GM21381 (cell line): ENCODE results near the gene SEC14L5.
"Not testable (repeated sequence)": the region's sequence is repeated elsewhere in the genome, so short reads cannot be mapped to it uniquely, and the experiment has no call there.

Source experiments
- ATAC-seq: cut with Tn5 transposase; IDR thresholded peaks from one replicate; pipeline ENCODE4 v1.9.1; 2021; ENCODE audit warnings: mild to moderate bottlenecking, moderate library complexity; ENCODE audit not compliant: unreplicated experiment

SEC14L5 gene

DNA sequence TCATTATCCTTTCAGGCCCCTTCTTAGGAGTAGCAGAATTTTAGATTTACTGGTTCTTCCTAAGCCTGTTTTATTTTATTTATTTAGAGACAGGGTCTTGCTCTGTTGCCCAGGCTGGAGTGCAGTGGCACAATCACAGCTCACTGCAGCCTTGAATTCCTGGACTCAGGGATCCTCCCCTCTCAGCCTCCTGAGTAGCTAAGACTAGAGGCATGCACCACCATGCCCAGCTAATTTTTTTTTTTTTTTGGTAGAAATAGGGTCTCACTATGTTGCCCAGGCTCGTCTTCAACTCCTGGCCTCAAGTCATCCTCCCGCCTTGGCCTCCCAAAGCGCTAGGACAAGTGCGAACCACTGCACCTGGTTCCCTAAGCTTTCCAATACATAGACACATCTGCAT, 28.5 kb upstream of the SEC14L5 start:
- ATAC-seq: not testable (repeated sequence)

GRCh38 chr16:4931381-4931780, 26.7 kb upstream of the SEC14L5 start:
- no peak for ATAC-seq

GRCh38 chr16:4933433-4933832, 24.7 kb upstream of the SEC14L5 start:
- no peak for ATAC-seq

DNA sequence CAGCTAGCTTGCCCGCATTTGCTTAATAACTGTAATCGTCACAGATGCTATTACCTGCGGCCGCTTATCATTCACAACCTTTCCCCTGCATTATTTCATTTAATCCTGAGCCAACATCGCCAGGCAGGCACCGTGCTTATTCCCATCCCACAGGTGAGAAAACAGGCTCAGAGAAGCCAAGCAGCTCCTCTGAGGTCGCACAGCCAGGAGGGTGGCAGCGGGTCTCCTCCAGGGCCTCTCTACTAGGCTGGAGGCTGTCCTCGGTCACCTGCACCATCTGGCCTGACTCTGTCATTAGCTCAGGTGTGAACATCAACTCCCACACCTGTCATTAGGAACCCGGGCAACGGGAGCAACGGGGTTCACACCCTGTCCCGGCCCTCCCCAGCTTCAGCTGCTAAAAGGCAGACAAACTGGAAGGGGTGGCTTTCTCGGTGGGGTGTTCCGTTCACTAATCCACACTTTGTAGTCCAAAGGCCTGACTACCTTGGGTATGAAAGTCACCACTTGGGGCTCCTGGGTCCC, 24.2 kb upstream of the SEC14L5 start:
- ATAC-seq: no peak

DNA sequence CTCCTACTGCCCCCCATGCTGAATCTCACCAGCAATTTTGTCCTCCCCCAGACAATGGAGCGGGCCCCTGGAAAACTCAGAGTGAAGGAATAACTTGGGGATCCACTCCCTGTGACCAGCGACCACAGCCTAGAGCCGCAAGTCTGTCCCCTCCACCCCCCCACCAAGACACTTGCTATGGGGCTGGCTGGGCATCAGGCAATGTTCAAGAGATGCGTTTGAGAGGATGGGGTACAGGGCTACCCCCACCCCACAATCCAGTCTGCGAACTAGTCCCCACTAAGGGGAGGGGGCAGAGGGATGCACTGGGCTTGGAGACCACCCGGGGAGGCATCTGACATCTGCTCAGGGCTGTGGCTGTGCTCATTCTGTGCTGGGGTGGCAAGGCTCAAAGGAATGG, 23.5 kb upstream of the SEC14L5 start:
- ATAC-seq: no peak

- no peak for ATAC-seq
Observed at GRCh38 chr16:4935241-4935855, 22.8 kb upstream of the SEC14L5 start.

- no peak for ATAC-seq
Observed at GRCh38 chr16:4936181-4936990, 21.7 kb upstream of the SEC14L5 start.

GRCh38 chr16:4936991-4937781, 20.9 kb upstream of the SEC14L5 start, which contains the start of gene PPL:
Gene PPL (minus strand): TSS chr16:4937148. CDS start chr16:4937045, 103 bp downstream.
- no peak for ATAC-seq

DNA sequence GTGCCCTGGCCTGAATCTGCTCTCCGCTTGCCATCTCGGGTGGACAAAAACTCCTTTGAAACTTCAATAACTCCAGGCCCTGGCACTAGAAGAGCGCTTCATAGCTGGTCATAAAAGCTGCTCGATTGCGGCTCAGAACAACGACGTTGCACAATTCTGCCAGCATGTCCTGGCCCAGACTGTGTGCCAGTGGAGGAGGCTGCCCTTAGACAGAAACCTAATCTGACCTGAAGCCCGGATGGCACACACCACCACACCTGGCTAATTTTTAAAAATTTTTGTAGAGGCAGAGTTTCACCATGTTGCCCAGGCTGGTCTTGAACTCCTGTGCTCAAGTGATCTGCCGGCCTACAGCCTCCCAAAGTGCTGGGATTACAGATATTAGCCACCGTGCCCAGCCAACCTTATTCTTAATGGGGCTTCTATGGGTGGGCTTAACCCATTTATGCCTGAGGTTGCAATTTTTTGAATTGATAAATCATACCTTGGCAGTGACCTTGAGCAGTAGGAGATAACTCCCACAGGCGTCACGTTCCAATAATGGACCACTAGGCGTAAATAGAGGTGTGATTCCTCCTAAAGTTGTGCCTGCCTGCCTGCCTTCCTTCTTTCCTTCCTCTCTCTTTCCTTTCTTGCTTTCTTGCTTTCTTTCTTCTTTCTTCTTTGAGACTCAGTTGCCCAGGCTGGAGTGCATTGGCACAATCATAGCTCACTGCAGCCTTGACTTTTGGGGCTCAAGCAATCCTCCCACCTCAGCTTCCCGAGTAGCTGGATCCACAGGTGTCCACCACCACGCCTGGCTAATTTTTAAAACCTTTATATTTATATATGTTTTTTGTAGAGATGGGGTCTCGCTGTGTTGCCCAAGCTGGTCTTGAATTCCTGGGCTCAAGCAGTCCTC, 20.1 kb upstream of the SEC14L5 start:
- ATAC-seq: no peak

- ATAC-seq: no peak
Observed at GRCh38 chr16:4938683-4939030, 19.5 kb upstream of the SEC14L5 start.

- no peak for ATAC-seq
Observed at GRCh38 chr16:4940719-4941118, 17.4 kb upstream of the SEC14L5 start.

DNA sequence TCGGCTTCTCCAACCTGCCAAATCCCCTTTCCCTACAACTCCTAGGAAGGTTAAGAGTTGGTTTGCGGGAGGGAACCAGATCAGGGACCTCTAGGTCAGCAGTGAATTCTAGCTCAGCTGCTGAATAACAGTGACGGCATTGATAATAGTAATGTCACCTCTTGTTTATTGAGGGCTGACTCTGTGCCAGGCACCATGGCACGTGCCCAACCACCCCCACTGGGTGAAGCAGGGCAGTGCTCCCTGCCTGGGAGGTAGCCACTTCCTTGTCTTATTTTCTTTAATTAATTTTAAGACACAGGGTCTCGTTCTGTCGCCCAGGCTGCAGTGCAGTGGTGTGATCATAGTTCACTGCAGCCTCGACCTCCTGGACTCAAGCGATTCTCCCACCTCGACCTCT, 15.6 kb upstream of the SEC14L5 start:
- ATAC-seq: no peak

- no peak for ATAC-seq
Observed at GRCh38 chr16:4944333-4945281, 13.5 kb upstream of the SEC14L5 start.

DNA sequence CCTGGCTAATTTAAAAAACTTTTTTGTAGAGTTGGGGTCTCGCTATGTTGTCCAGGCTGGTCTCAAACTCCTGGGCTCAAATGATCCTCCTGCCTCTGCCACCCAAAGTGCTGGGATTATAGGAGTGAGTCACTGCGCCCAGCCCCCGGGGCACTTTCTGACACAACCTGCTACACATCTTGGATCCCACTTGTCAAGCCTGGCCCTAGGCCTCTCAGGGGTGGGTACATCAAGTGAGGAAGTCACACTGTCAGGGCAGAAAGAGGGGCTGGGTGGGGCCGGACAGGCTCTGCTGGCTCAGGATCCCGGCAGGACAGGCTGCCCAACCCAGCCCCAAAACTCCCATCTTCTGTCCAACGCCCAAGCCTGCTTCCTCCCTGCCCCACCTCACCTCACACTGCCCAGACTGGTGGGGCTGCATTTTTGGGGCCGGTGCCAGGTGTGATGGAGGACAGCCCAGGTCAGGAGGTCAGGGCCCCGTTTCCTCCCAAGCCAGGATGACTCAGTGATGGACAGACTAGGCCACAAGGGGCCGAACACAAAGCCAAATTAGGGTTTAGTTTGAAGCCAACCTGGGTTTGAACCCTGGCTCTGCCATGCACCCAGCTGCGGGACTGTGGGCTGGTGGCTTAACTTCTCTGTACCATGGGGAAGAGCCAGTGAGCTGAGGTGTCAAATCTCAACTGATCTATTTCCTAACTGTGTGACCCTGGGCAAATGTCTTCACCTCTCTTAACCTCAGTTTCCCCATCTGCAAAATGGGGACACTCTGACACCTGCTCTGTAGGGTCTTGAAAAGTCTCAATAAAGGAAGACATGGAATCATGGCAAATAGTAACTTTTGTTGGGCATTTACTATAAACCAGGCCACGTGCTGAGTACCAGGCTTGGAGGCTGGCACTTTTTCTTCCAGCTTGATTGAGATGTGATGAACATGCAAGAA, 12.3 kb upstream of the SEC14L5 start:
- ATAC-seq: no peak

DNA sequence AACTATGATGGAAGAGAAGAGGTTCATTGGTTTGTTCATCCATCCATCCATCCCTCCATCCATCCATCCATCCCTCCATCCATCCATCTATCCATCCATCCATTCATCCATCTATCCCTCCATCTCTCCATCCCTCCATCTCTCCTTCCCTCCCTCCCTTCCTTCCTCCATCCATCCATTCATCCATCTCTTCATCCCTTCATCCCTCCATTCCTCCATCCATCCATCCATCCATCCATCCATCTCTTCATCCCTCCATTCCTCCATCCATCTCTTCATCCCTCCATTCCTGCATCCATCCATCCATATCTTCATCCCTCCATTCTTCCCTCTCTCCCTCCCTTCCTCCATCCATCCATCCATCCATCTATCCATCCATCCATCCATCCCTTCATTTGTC, 11.2 kb upstream of the SEC14L5 start:
- no peak for ATAC-seq

- no peak for ATAC-seq
Observed at GRCh38 chr16:4947722-4948503, 10.2 kb upstream of the SEC14L5 start.
